GM13977 (cell line): ENCODE data around the gene LRRC18.

Experiments used
- DNase-seq: peaks from one replicate; pipeline ENCODE4 v3.0.0; 2012; ENCODE audit warnings: low spot score
- CTCF ChIP-seq: IDR thresholded peaks from 2 replicates; pipeline ENCODE4 v1.5.1; 2012; ENCODE audit warnings: mild to moderate bottlenecking, control low read depth; ENCODE audit not compliant: insufficient read depth; ENCODE audit errors: extremely low read depth, missing control alignments
- in situ Hi-C: fragments of 300-500 bp; cut with MboI; formaldehyde crosslinking; loops from one replicate; pipeline ENCODE4 v1.12.0; 2022; ENCODE audit warnings: low sequenced_read_pairs, low pct_unique_long_range_greater_than_20kb, mixed read lengths, inconsistent platforms; ENCODE audit not compliant: unreplicated experiment

The LRRC18 gene

DNA sequence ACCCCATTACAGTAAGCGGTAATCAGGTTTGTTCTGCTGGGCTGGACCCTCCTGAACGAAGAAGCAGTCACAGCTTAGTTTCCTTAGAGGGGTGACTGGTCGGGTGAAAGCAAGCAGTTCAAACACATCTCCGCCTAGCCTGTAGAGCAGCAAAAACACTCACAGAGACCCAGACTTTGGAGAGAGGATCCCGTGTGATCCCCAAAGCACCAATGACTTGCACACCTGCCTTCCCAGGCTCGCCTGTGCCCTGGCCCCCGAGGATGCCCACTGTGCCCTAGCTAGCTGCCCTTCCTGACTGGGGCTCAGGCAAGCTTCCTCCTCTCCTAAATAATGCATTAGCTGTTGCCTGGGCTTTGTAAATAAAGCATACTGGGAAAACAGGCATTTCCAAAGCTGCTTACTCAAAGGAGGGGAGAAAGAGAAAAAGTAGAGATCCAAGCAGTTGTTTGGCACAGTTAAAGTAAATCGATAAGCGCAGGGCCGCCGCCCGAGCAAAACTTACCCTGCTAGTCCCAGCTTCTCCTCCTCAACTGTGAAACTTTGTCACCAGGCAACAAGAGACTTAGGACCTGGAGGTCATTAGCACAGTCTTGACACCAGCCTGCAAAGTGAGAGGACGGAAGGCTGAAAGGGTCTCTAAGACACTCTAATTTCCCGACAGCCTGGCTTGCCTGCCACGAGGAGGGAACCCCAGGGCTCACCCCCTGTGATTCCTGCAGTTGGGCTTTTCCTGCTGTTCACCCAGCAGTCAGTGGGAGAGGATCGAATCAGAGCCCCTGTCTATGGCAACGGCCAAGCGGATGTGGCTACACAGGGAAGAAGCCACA, 4.8 kb downstream of the LRRC18 start:
- no peak for TF ChIP-seq CTCF
- no peak for DNase-seq

GRCh38 chr10:48932831-48933664, 6.6 kb downstream of the LRRC18 start:
- in situ Hi-C loops: no loop called here
- TF ChIP-seq CTCF: no peak

More for the DNA sequence above, 4.8 kb downstream of the LRRC18 start:
- in situ Hi-C loops: no loop called here

DNA sequence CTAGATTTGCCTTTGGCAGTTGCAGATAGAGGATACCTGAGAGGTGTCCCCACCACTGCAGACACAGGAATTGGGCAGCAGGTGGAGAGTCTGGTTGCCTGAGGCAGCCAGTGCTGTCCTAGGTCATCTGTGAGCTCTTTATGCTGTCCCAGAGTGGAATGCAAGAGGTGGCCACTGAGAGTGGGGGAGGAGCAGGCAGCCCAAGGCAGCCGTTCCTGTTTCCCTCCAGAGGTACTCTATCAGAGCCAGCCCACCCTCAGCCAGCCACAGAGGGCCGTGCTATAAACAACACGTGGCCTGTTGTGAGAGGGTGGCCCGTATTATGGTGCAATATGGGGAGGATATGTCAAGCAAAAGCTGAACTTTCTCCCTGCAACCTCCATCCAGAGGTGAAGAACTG, 8.5 kb downstream of the LRRC18 start:
- no peak for DNase-seq
- in situ Hi-C loops: no loop called here
- TF ChIP-seq CTCF: no peak

More at GRCh38 chr10:48932831-48933664, 6.6 kb downstream of the LRRC18 start:
- DNase-seq: no peak

- in situ Hi-C loops: no loop called here
- TF ChIP-seq CTCF: no peak
- no peak for DNase-seq
These were observed 10.1 kb downstream of the LRRC18 start for GRCh38 chr10:48929413-48929990.

- no peak for TF ChIP-seq CTCF
- in situ Hi-C loops: no loop called here
- DNase-seq: no peak
These were observed 12.7 kb downstream of the LRRC18 start for GRCh38 chr10:48926764-48927540.

DNA sequence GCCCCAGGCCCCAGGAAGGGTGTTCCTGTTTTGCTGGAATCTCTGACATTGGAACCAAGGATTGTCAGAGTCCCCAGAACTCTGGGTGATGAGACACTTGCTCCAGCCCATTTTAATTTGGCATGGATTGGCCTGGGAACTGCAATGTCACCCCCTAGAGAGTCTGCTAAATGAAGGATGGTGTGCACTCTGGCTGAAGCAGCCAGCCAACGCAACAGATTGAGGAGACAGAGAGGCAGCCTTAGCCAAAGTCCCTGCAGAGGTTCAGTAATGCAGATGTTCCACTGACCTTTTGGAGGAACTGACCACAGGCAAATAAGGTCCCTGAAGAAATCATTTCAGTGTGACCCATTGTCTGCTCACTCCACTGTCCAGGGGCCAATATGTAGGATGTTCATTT, 13.4 kb downstream of the LRRC18 start:
- no peak for DNase-seq
- in situ Hi-C loops: no loop called here
- TF ChIP-seq CTCF: no peak
